Activated B cell treated with CpG ODN at 0.5 μM for 24 hours (primary cell): Measurements from ENCODE around the gene LPAR3. TPM values are rescaled to one million over a fixed set of nuclear protein-coding genes. Genes with fewer than 3 reads are reported as not detected.

Experiments used
- ATAC-seq: fragments of 200-7000 bp; cut with Tn5 transposase; one replicate; pipeline ENCODE4 v1.10.0; 2021; ENCODE audit warnings: low read depth, mild to moderate bottlenecking, moderate library complexity
- CTCF ChIA-PET: fragments of 350-600 bp; sonication (Branson Sonifier 250); formaldehyde crosslinking; loops from one replicate; lab custom pipeline; 2021; ENCODE audit warnings: antibody characterized with exemption; lab: Charles Lee
- POLR2A ChIA-PET: fragments of 350-600 bp; sonication (Branson Sonifier 250); formaldehyde crosslinking; loops from one replicate; lab custom pipeline; 2021; ENCODE audit warnings: antibody characterized with exemption; lab: Charles Lee
- DNase-seq: peaks from one replicate; pipeline ENCODE4 v3.0.0; 2022
- H3K27ac Mint-ChIP-seq: one replicate; pipeline ENCODE4 v1.8.0; 2020; ENCODE audit warnings: mixed read lengths
- H3K27me3 Mint-ChIP-seq: one replicate; pipeline ENCODE4 v1.8.0; 2021; ENCODE audit warnings: mixed read lengths
- H3K36me3 Mint-ChIP-seq: one replicate; pipeline ENCODE4 v1.8.0; 2021; ENCODE audit warnings: low read depth, mixed read lengths
- H3K4me1 Mint-ChIP-seq: one replicate; pipeline ENCODE4 v1.8.0; 2021; ENCODE audit warnings: mixed read lengths
- H3K4me3 Mint-ChIP-seq: one replicate; pipeline ENCODE4 v1.8.0; 2020; ENCODE audit warnings: mild to moderate bottlenecking, mixed read lengths
- H3K9me3 Mint-ChIP-seq: one replicate; pipeline ENCODE4 v1.8.0; 2020; ENCODE audit warnings: mixed read lengths
- CTCF ChIP-seq: fragments of 200-600 bp; IDR thresholded peaks from one replicate; pipeline ENCODE4 v1.8.0; 2022; ENCODE audit warnings: antibody characterized with exemption, mild to moderate bottlenecking
- intact Hi-C: fragments of 100-400 bp; cut with micrococcal nuclease; formaldehyde crosslinking; loops from one replicate; pipeline ENCODE4 v1.15.1; 2024
- total RNA-seq: library from RNA; stranded (reverse); gene quantifications from 2 replicates; pipeline ENCODE4 v1.2.3, GENCODE V29; 2022

LPAR3 gene
- total RNA-seq, 1 donor from 2014 or later, result 0.62 TPM

- H3K27me3 Mint-ChIP-seq, result peaks cover 5% of the 10 kb centered on the region
- DNase-seq (no peak), ATAC-seq (no peak)
- no peak overlapping the region for H3K4me3 Mint-ChIP-seq
- TF ChIP-seq CTCF, result no peak
- no peaks in the 10 kb centered on the region for H3K4me1 Mint-ChIP-seq
- intact Hi-C loops, result no loop called here
- CTCF ChIA-PET, result no interaction called here
- no peaks in the 10 kb centered on the region for H3K36me3 Mint-ChIP-seq
- no peaks in the 10 kb centered on the region for H3K9me3 Mint-ChIP-seq
- H3K27ac Mint-ChIP-seq, result no peak overlapping the region
- POLR2A ChIA-PET, result no interaction called here
These were observed 58.5 kb downstream of the LPAR3 start for GRCh38 chr1:84834419-84835064.

- no peak for TF ChIP-seq CTCF
- DNase-seq (no peak), ATAC-seq (no peak)
- Mint-ChIP-seq H3K4me1 (no peaks in the 10 kb centered on the region), H3K4me3 (no peak overlapping the region), H3K27ac (no peak overlapping the region), H3K27me3 (peaks cover 5% of the 10 kb centered on the region), H3K9me3 (no peaks in the 10 kb centered on the region), H3K36me3 (no peaks in the 10 kb centered on the region)
- CTCF ChIA-PET, result no interaction called here
- POLR2A ChIA-PET, result no interaction called here
- intact Hi-C loops, result no loop called here
These were observed 59.8 kb downstream of the LPAR3 start for GRCh38 chr1:84833194-84833593.

- intact Hi-C loops, result no loop called here
- no peaks in the 10 kb centered on the region for H3K9me3 Mint-ChIP-seq
- CTCF ChIA-PET, result interaction anchor here (0.6 kb wide), 1 partner anchor 527 kb away, joined by 3 read pairs; no protein-coding TSS in a partner anchor
- H3K4me3 Mint-ChIP-seq, result no peak overlapping the region
- TF ChIP-seq CTCF, result no peak
- H3K27ac Mint-ChIP-seq, result no peak overlapping the region
- DNase-seq (no peak), ATAC-seq (no peak)
- H3K36me3 Mint-ChIP-seq, result no peaks in the 10 kb centered on the region
- no peaks in the 10 kb centered on the region for H3K4me1 Mint-ChIP-seq
- POLR2A ChIA-PET, result no interaction called here
- peaks cover 5% of the 10 kb centered on the region for H3K27me3 Mint-ChIP-seq
These were observed 62.9 kb downstream of the LPAR3 start for GRCh38 chr1:84830136-84830535.

- no peaks in the 10 kb centered on the region for H3K36me3 Mint-ChIP-seq
- no peaks in the 10 kb centered on the region for H3K9me3 Mint-ChIP-seq
- H3K27me3 Mint-ChIP-seq, result peaks cover 5% of the 10 kb centered on the region
- ChIA-PET CTCF (no interaction called here), POLR2A (no interaction called here)
- H3K27ac Mint-ChIP-seq, result no peak overlapping the region
- TF ChIP-seq CTCF, result no peak
- ATAC-seq (no peak), DNase-seq (no peak)
- H3K4me1 Mint-ChIP-seq, result no peaks in the 10 kb centered on the region
- H3K4me3 Mint-ChIP-seq, result no peak overlapping the region
- intact Hi-C loops, result no loop called here
These were observed 65.0 kb downstream of the LPAR3 start for GRCh38 chr1:84827976-84828375.

GRCh38 chr1:84827555-84827954 lies 65.5 kb downstream of the LPAR3 start:
- CTCF ChIA-PET, result no interaction called here
- no peak overlapping the region for H3K27ac Mint-ChIP-seq
- ATAC-seq, result no peak

More at GRCh38 chr1:84827555-84827954, 65.5 kb downstream of the LPAR3 start:
- no peaks in the 10 kb centered on the region for H3K9me3 Mint-ChIP-seq
- H3K27me3 Mint-ChIP-seq, result peaks cover 5% of the 10 kb centered on the region
- no peaks in the 10 kb centered on the region for H3K4me1 Mint-ChIP-seq
- H3K4me3 Mint-ChIP-seq, result no peak overlapping the region
- TF ChIP-seq CTCF, result no peak
- POLR2A ChIA-PET, result no interaction called here
- DNase-seq, result no peak
- H3K36me3 Mint-ChIP-seq, result no peaks in the 10 kb centered on the region
- intact Hi-C loops, result no loop called here
